Measurements from ENCODE around the gene SIL1. TPM values are rescaled to one million over a fixed set of nuclear protein-coding genes. Genes with fewer than 3 reads are reported as not detected.

SIL1 gene
- polyA plus RNA-seq, 1 donor (not counting 4 experiments of a cell fraction or from before 2014, with no cell fraction given) = 45.4 TPM

DNA sequence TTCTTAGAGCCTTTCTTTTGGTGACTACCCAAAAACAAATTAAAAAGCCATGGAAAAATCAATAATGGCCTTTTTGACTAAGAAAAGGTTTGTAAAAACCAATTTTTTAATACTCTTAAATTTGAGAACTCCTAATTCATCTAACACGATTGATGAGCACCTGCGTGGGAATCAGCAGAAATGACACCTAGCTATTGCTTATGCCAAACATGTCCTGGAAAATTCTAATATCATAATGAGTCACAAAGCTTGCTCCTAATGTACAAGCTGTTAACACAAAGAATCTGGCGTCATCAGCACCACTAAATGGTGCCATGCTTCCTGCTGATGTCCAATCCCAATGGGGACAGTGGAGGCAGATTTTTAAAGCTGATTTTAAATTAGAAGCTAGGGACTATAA, 176.8 kb downstream of the SIL1 start:
- H3K27ac ChIP-seq (ENCODE audit: control insufficient read depth, insufficient read depth, low read length) = no peak overlapping the region
- H3K4me2 ChIP-seq (ENCODE audit: control insufficient read depth, extremely low read depth, insufficient read depth, low read depth, low read length) = no peak overlapping the region
- DNase-seq (ENCODE audit: low read depth, low spot score) = no peak
- no peak for TF ChIP-seq EZH2 (IDR thresholded peaks at IDR 0.05; ENCODE audit: low read length)
- TF ChIP-seq, protein P1, sequence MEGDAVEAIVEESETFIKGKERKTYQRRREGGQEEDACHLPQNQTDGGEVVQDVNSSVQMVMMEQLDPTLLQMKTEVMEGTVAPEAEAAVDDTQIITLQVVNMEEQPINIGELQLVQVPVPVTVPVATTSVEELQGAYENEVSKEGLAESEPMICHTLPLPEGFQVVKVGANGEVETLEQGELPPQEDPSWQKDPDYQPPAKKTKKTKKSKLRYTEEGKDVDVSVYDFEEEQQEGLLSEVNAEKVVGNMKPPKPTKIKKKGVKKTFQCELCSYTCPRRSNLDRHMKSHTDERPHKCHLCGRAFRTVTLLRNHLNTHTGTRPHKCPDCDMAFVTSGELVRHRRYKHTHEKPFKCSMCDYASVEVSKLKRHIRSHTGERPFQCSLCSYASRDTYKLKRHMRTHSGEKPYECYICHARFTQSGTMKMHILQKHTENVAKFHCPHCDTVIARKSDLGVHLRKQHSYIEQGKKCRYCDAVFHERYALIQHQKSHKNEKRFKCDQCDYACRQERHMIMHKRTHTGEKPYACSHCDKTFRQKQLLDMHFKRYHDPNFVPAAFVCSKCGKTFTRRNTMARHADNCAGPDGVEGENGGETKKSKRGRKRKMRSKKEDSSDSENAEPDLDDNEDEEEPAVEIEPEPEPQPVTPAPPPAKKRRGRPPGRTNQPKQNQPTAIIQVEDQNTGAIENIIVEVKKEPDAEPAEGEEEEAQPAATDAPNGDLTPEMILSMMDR (optimal IDR thresholded peaks at IDR 0.05 in 1 of 3, IDR thresholded peaks at IDR 0.05 in 1 of 3, conservative IDR thresholded peaks at IDR 0.05 in 1 of 3; ENCODE audit: extremely low read depth in 1 of 3, insufficient read depth in 2 of 3, low read length in 3 of 3) = no peak
- H4K20me1 ChIP-seq (ENCODE audit: control insufficient read depth, extremely low read depth, insufficient read depth, low read length) = no peaks in the 10 kb centered on the region
- dilution Hi-C loops (cut with MboI; ENCODE audit: extremely low pct_ligation_motif_present, low sequenced_read_pairs) = no loop called here
- H3K27me3 ChIP-seq (ENCODE audit: control insufficient read depth, extremely low read depth, insufficient read depth, low read length) = no peaks in the 10 kb centered on the region
- no peak for FAIRE-seq
- H3K9ac ChIP-seq (ENCODE audit: control insufficient read depth, extremely low read depth, insufficient read depth, low read length) = no peak overlapping the region
- H3K4me1 ChIP-seq (ENCODE audit: control insufficient read depth, extremely low read depth, insufficient read depth, low read length) = peaks cover 19% of the 10 kb centered on the region
- no peaks in the 10 kb centered on the region for H3K9me3 ChIP-seq (ENCODE audit: control insufficient read depth, low read depth, low read length)
- no peaks in the 10 kb centered on the region for H3K79me2 ChIP-seq (ENCODE audit: control insufficient read depth, insufficient read depth, low read length)
- H3K36me3 ChIP-seq (ENCODE audit: control insufficient read depth in 2 of 2, extremely low read depth in 1 of 2, insufficient read depth in 2 of 2, low read length in 2 of 2) = peaks cover 0 to 3% of the 10 kb centered on the region in 2 experiments
- H3K4me3 ChIP-seq (ENCODE audit: control insufficient read depth in 2 of 3, extremely low read depth in 1 of 3, insufficient read depth in 2 of 3, low read depth in 1 of 3, low read length in 3 of 3) = no peak overlapping the region
- H2AFZ ChIP-seq (ENCODE audit: control insufficient read depth, low read length) = no peak overlapping the region
- no peaks in the 10 kb centered on the region for H3K9me1 ChIP-seq (ENCODE audit: control insufficient read depth, extremely low read depth, insufficient read depth, low read length)

DNA sequence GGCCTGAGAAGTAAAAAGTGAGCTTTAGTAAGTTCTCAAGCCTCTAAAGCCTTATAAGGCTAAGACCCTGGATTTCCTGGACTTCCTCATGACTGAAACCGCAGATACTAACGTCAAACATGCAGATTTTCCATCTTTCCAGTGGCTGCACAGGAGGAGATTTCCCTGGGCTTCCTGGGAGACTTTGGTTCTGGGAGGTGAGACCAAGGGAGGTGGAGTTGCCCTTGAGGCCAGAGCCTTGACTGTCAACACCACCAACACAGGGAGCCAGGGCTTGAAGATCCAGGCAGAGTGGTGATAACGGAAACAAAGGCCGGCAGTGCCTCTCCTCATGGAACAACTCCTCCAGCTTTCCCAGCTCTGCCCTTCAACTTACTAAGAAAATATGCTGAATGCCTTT, 178.3 kb downstream of the SIL1 start:
- Histone ChIP-seq H3K9ac (ENCODE audit: control insufficient read depth, extremely low read depth, insufficient read depth, low read length) (no peak overlapping the region), H3K4me3 (ENCODE audit: control insufficient read depth in 2 of 3, extremely low read depth in 1 of 3, insufficient read depth in 2 of 3, low read depth in 1 of 3, low read length in 3 of 3) (no peak overlapping the region), H3K9me1 (ENCODE audit: control insufficient read depth, extremely low read depth, insufficient read depth, low read length) (no peaks in the 10 kb centered on the region), H2AFZ (ENCODE audit: control insufficient read depth, low read length) (no peak overlapping the region), H3K27me3 (ENCODE audit: control insufficient read depth, extremely low read depth, insufficient read depth, low read length) (no peaks in the 10 kb centered on the region), H3K4me2 (ENCODE audit: control insufficient read depth, extremely low read depth, insufficient read depth, low read depth, low read length) (no peak overlapping the region), H3K79me2 (ENCODE audit: control insufficient read depth, insufficient read depth, low read length) (no peaks in the 10 kb centered on the region), H3K9me3 (ENCODE audit: control insufficient read depth, low read depth, low read length) (no peaks in the 10 kb centered on the region), H3K4me1 (ENCODE audit: control insufficient read depth, extremely low read depth, insufficient read depth, low read length) (peaks cover 19% of the 10 kb centered on the region), H3K36me3 (ENCODE audit: control insufficient read depth in 2 of 2, extremely low read depth in 1 of 2, insufficient read depth in 2 of 2, low read length in 2 of 2) (peaks cover 0 to 7% of the 10 kb centered on the region in 2 experiments), H3K27ac (ENCODE audit: control insufficient read depth, insufficient read depth, low read length) (no peak overlapping the region), H4K20me1 (ENCODE audit: control insufficient read depth, extremely low read depth, insufficient read depth, low read length) (no peaks in the 10 kb centered on the region)
- FAIRE-seq (no peak), DNase-seq (ENCODE audit: low read depth, low spot score) (no peak)
- TF ChIP-seq EZH2 (IDR thresholded peaks at IDR 0.05; ENCODE audit: low read length) = no peak
- TF ChIP-seq, protein P1 (optimal IDR thresholded peaks at IDR 0.05 in 1 of 3, IDR thresholded peaks at IDR 0.05 in 1 of 3, conservative IDR thresholded peaks at IDR 0.05 in 1 of 3; ENCODE audit: extremely low read depth in 1 of 3, insufficient read depth in 2 of 3, low read length in 3 of 3) = no peak
- dilution Hi-C loops (cut with MboI; ENCODE audit: extremely low pct_ligation_motif_present, low sequenced_read_pairs) = no loop called here
